Measurements from ENCODE around the gene OBP2B. TPM values are rescaled to one million over a fixed set of nuclear protein-coding genes. Genes with fewer than 3 reads are reported as not detected.
"Not testable (repeated sequence)": the region's sequence is repeated elsewhere in the genome, so short reads cannot be mapped to it uniquely, and the experiment has no call there.

Gene OBP2B
- total RNA-seq, 2 donors from 2014 or later: not detected

DNA sequence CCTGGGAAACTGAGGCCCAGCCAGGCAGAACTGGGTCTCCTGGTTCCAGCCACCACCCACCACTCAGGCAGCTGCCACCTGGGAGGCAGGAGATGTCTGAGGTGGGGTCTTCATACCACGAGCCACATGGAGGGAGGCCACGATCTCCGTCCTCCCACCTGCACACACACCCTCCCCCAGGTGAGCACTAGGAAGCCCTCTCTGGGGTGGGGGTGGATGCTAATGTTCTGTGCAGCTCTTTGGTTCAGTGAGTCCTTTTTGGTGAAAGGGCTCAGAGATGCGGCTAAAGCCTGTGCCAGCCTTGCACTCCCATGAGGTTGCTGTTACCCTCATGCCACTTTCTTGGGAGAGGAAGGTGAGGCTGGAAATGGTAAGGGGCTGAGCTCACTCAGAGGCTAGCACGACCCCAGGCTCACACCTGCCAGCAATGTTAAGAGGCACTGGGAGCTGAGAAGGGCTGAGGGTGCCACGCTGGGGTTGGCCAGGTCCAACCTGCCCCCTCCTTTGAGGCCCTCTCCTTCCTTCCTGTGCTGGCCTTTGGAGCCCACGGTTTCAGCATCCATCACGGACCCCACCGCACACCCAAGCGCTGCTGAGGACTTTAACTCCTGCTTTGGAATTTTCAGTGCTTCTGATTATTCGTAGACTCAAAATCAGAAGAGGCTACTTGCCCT is 26.6 kb upstream of the OBP2B start:
- H3K4me1 ChIP-seq: peaks cover 13% of the 10 kb centered on the region
- intact Hi-C loops (cut with DNase I): no loop called here
- H3K9me3 ChIP-seq: no peaks in the 10 kb centered on the region
- no peaks in the 10 kb centered on the region for H3K27me3 ChIP-seq
- TF ChIP-seq, protein P1, sequence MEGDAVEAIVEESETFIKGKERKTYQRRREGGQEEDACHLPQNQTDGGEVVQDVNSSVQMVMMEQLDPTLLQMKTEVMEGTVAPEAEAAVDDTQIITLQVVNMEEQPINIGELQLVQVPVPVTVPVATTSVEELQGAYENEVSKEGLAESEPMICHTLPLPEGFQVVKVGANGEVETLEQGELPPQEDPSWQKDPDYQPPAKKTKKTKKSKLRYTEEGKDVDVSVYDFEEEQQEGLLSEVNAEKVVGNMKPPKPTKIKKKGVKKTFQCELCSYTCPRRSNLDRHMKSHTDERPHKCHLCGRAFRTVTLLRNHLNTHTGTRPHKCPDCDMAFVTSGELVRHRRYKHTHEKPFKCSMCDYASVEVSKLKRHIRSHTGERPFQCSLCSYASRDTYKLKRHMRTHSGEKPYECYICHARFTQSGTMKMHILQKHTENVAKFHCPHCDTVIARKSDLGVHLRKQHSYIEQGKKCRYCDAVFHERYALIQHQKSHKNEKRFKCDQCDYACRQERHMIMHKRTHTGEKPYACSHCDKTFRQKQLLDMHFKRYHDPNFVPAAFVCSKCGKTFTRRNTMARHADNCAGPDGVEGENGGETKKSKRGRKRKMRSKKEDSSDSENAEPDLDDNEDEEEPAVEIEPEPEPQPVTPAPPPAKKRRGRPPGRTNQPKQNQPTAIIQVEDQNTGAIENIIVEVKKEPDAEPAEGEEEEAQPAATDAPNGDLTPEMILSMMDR (IDR thresholded peaks at IDR 0.05): no peak
- TF ChIP-seq POLR2A (IDR thresholded peaks at IDR 0.05): no peak
- DNase-seq (no peak), ATAC-seq (no peak)
- no peaks in the 10 kb centered on the region for H3K36me3 ChIP-seq (replicated peaks in 1 of 2; ENCODE audit: insufficient read depth in 1 of 2, low read depth in 2 of 2)
- WGBS, 2 donors: 57 to 69% methylated on average over 6 to 11 of the region's 11 CpGs
- H3K4me3 ChIP-seq: no peak overlapping the region
- H3K27ac ChIP-seq: no peak overlapping the region

DNA sequence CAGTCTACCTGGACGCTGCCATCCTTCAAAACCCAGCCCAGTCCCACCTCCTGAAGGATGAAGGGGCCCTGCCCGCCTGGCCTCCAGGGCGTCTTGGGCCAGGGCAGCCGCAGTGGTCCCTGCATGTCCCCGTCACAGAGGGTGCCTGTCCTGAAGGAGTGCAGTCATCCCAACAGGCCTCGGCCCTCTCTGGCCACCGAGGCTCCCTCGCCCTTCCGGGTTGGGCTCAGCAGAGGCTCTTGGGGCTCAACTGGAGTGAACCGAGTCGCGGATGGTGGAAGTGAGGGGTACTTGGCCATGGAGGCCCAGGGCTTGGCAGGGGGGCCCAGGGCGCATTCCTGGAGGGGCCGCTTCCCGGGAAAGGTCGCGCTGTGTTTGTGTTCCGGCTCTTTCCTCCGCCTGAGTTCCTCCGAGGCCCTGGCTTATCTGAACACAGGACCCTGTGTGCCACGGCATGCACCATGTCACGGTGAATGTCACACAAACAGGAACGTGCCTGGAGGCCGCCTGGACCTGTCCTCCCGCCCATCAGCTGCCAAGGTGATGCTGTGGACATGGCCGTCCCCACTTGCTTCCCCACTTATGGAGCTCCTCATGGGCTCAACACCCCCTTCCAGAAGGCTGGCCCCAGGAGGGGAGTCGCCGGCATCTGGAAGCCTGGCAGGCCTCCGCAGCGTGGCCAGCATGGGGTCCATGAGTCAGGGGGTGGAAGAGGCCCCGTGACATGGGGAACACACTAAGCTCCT is 25.7 kb upstream of the OBP2B start:
- DNase-seq: no peak
- Histone ChIP-seq H3K4me1 (peaks cover 13% of the 10 kb centered on the region), H3K4me3 (no peak overlapping the region), H3K27me3 (no peaks in the 10 kb centered on the region), H3K9me3 (no peaks in the 10 kb centered on the region), H3K36me3 (replicated peaks in 1 of 2; ENCODE audit: insufficient read depth in 1 of 2, low read depth in 2 of 2) (no peaks in the 10 kb centered on the region), H3K27ac (no peak overlapping the region)
- intact Hi-C loops (cut with DNase I): no loop called here
- TF ChIP-seq POLR2A (IDR thresholded peaks at IDR 0.05): no peak
- TF ChIP-seq, protein P1 (IDR thresholded peaks at IDR 0.05): no peak
- 85 to 87% methylated on average over 20 to 30 of the region's 31 CpGs for WGBS, 2 donors
- ATAC-seq: no peak

DNA sequence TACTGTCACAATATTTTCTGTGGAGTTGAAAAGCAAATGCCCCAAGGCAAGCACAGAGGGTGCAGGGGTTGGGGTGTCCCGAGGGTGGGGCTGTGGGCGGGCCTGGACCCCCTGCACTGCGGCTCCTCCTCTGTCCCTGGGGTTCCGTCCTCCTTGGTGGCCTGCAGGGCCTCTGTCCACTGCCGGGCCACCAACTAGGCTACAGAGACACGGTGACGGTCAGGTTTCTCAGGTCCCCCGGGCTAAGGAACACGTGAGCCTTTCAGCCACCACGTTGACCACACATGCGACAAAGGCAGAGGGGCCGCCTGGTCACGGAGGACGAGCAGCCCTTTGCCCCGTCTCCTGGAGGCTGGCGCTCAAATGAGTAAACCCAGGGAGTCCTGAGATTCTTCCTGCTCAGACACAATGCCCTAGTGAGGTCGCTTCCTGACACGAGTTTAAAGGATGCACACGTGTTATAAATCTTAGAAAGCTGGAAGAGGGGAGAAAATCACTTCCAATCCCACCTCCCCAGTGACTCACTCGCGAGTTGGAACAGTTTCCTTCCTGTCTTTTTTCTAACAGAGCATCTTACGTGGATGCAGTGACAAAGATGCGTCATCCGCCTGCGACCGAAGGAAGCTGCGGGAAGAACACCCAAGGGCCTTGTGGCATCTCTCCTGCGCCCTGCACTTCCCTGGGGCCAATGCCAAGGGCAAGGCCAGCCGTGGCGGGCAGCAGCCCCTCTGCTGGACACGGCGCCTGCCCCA is 24.8 kb upstream of the OBP2B start:
- no peak for DNase-seq
- TF ChIP-seq POLR2A (IDR thresholded peaks at IDR 0.05): no peak
- TF ChIP-seq, protein P1 (IDR thresholded peaks at IDR 0.05): no peak
- Histone ChIP-seq H3K36me3 (replicated peaks in 1 of 2; ENCODE audit: insufficient read depth in 1 of 2, low read depth in 2 of 2) (no peaks in the 10 kb centered on the region), H3K9me3 (no peaks in the 10 kb centered on the region), H3K4me1 (peaks cover 4% of the 10 kb centered on the region), H3K4me3 (no peak overlapping the region), H3K27ac (no peak overlapping the region), H3K27me3 (no peaks in the 10 kb centered on the region)
- 75 to 77% methylated on average over 13 to 32 of the region's 32 CpGs for WGBS, 2 donors
- intact Hi-C loops (cut with DNase I): no loop called here
- no peak for ATAC-seq

DNA sequence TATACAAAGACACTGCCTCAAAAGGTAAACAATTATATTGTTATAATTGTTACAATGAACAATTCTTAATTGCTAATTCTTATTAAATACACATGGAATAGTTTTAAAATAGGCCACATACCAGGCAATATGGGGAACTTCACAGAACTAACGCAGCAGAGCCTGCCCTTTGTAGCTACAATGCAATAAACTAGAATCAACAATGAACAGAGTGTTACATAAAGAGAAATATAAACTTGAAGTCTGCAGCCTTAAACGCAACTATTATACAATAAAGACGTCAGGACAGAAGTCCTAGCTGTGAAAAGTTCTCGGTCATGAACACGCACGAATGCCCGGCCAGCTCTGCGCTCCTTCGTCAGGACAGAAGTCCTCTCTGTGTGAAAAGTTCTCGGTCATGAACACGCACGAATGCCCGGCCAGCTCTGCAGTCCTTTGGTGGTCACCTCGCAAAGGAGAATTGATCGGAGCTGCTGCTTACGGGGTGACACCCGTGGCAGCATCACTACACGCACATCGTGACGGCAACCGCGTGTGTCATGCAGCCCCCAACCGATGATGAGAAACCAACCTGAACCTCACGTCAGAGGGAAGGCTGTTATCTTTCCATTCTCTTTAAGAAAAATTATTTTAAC is 23.0 kb upstream of the OBP2B start:
- DNase-seq; ATAC-seq; H3K9me3 ChIP-seq; intact Hi-C loops (cut with DNase I); H3K27ac ChIP-seq; H3K4me1 ChIP-seq; H3K4me3 ChIP-seq; H3K27me3 ChIP-seq; H3K36me3 ChIP-seq (replicated peaks in 1 of 2; ENCODE audit: insufficient read depth in 1 of 2, low read depth in 2 of 2): not testable (repeated sequence)
- WGBS, 2 donors: 71 to 77% methylated on average over 17 to 24 of the region's 24 CpGs

DNA sequence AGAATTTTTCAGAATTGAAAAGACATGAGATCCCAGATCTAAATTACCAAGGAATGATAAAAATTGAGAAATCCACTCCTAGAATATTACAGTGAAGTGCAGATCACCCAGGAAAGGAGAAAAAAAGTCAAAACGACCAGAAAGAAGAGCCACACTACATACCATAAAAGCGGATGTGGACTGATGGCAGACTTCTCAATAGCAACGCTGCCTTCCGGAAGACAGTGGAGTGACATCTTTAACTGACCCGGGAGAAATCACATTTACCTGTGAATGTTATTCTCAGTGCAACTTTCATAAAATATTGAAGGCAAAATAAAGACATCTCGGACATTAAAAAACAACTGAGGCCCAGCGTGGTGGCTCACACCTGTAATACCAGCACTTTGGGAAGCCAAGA is 21.5 kb upstream of the OBP2B start:
- H3K4me3 ChIP-seq; intact Hi-C loops (cut with DNase I); H3K36me3 ChIP-seq (replicated peaks in 1 of 2; ENCODE audit: insufficient read depth in 1 of 2, low read depth in 2 of 2); H3K9me3 ChIP-seq; H3K27me3 ChIP-seq; ATAC-seq; DNase-seq; H3K27ac ChIP-seq; H3K4me1 ChIP-seq: not testable (repeated sequence)
- 81 to 90% methylated on average over 7 of the region's 7 CpGs for WGBS, 2 donors

All from body of pancreas (tissue), 4 donors.